Measurements from ENCODE around the gene STX1B.
"Not testable (repeated sequence)": the region's sequence is repeated elsewhere in the genome, so short reads cannot be mapped to it uniquely, and the experiment has no call there.

DNA sequence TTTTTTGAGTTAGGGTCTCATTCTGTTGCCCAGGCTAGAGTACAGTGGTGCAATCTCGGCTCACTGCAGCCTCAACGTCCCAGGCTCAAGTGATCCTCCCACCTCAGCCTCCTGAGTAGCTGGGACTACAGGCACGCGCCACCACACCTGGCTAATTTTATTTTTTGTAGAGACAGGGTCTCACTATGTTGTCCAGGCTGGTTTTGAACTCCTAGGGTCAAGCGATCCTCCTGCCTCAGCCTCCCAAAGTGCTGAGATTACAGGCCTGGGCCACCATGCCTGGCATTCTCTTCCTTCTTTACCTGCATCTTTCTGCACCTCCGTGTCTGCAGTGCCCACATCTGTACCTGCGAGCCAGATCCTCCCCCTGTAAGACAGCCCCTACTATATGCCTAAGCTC, 1.4 kb upstream of the STX1B start:
- TF ChIP-seq POLR2A (IDR thresholded peaks at IDR 0.05; ENCODE audit: low read length); GATA1 (IDR thresholded peaks at IDR 0.05; ENCODE audit: low read depth, low read length): not testable (repeated sequence)
